C4-2B (cell line): ENCODE measurements around the gene MAP4K1.

ENCODE experiments used
- CTCF ChIP-seq: fragments of 450-650 bp; conservative IDR thresholded peaks from 2 replicates; pipeline ENCODE4 v1.5.1; 2017; ENCODE audit warnings: mild to moderate bottlenecking
- ZFX ChIP-seq: fragments of 450-650 bp; IDR thresholded peaks from 2 replicates; pipeline ENCODE4 v1.6.1; 2017

- TF ChIP-seq CTCF (no peak), ZFX (no peak)
These were observed 39.9 kb downstream of the MAP4K1 start for GRCh38 chr19:38577826-38578225.
